Measurements from ENCODE around the gene FBXO10.

DNA sequence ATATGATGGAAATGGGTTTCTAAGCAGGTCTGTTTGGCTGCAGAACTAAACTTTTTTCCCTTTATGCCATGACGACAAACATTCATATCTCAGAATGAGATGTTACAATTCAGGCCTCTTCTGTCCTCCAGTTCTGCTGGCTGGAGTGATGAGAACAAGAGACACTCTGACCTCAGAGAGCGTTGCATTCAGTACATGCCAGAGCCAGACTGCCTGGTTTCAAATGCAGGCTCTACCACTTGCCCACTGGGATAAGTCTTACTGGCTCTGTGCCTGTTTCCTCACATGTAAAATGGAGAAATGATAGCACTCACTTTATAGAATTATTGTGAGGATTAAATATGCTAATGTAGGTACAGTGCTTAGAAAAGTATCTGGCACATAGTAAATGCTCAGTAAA, 41.0 kb upstream of the FBXO10 start:
- TF ChIP-seq POLR2A (IDR thresholded peaks at IDR 0.05): no peak
- TF ChIP-seq, protein P1, sequence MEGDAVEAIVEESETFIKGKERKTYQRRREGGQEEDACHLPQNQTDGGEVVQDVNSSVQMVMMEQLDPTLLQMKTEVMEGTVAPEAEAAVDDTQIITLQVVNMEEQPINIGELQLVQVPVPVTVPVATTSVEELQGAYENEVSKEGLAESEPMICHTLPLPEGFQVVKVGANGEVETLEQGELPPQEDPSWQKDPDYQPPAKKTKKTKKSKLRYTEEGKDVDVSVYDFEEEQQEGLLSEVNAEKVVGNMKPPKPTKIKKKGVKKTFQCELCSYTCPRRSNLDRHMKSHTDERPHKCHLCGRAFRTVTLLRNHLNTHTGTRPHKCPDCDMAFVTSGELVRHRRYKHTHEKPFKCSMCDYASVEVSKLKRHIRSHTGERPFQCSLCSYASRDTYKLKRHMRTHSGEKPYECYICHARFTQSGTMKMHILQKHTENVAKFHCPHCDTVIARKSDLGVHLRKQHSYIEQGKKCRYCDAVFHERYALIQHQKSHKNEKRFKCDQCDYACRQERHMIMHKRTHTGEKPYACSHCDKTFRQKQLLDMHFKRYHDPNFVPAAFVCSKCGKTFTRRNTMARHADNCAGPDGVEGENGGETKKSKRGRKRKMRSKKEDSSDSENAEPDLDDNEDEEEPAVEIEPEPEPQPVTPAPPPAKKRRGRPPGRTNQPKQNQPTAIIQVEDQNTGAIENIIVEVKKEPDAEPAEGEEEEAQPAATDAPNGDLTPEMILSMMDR (IDR thresholded peaks at IDR 0.05): no peak

Data from heart left ventricle (tissue), 13 donors.